Measurements from ENCODE around the gene TMEM243.
"Not testable (repeated sequence)": the region's sequence is repeated elsewhere in the genome, so short reads cannot be mapped to it uniquely, and the experiment has no call there.

The TMEM243 gene

GRCh38 chr7:87203929-87204328, 15.6 kb downstream of the TMEM243 start:
- H3K27me3 ChIP-seq (replicated peaks in 2 of 5; ENCODE audit: control insufficient read depth in 4 of 5, insufficient read depth in 5 of 5, low read length in 4 of 5); POLR2A ChIA-PET; H3K27ac ChIP-seq (ENCODE audit: insufficient read depth in 1 of 2, low read depth in 1 of 2, low read length in 2 of 2, poor library complexity in 1 of 2, severe bottlenecking in 2 of 2); H3K4me1 ChIP-seq (ENCODE audit: control extremely low read depth in 1 of 4, control insufficient read depth in 4 of 4, insufficient read depth in 4 of 4, low read length in 3 of 4); DNase-seq; H3K4me3 ChIP-seq (ENCODE audit: control insufficient read depth in 1 of 7, extremely low read depth in 1 of 7, insufficient read depth in 4 of 7, low read depth in 2 of 7, low read length in 6 of 7): not testable (repeated sequence)
- 100% methylated on average over 1 of the region's 4 CpGs for WGBS (ENCODE audit: insufficient coverage)
- CTCF ChIA-PET = interaction anchor here (1.2 to 1.7 kb wide), 2 partner anchors 9 to 17 kb away, joined by 3 to 5 read pairs; no protein-coding TSS in a partner anchor
- Histone ChIP-seq H3K9me3 (ENCODE audit: control extremely low read depth in 1 of 5, control insufficient read depth in 4 of 5, insufficient read depth in 2 of 5, low read depth in 1 of 5, low read length in 4 of 5) (peaks cover 0 to 30% (median 21%) of the 10 kb centered on the region in 5 experiments), H3K36me3 (ENCODE audit: control insufficient read depth in 4 of 4, insufficient read depth in 4 of 4, low read length in 3 of 4) (peaks cover 5 to 40% (median 20%) of the 10 kb centered on the region in 4 experiments)

DNA sequence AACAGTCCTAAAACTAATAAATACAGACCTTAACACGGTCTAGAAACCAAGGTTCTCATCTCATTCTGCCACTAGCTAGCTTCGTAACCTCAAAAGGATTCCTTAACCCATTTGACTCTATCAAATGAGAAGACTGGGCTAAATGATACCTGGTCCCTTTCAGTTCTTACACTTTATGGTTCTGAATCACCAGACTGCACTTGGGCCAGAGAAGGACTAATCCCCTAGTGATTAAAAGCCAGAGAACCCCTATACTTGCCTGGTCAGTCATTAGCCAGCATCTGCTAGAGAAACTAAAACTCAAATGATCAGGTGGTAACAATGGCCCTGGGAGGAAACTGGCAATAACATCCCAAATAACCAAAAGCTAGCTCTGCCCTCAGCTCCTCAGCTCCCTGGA, 16.8 kb downstream of the TMEM243 start:
- CTCF ChIA-PET = interaction anchor here (1.2 to 1.7 kb wide), 2 partner anchors 10 to 18 kb away, joined by 3 to 5 read pairs; no protein-coding TSS in a partner anchor
- H3K4me3 ChIP-seq (ENCODE audit: control insufficient read depth in 1 of 7, extremely low read depth in 1 of 7, insufficient read depth in 4 of 7, low read depth in 2 of 7, low read length in 6 of 7) = no peak overlapping the region
- H3K9me3 ChIP-seq (ENCODE audit: control extremely low read depth in 1 of 5, control insufficient read depth in 4 of 5, insufficient read depth in 2 of 5, low read depth in 1 of 5, low read length in 4 of 5) = peaks cover 0 to 29% (median 21%) of the 10 kb centered on the region in 5 experiments
- H3K27ac ChIP-seq (ENCODE audit: insufficient read depth in 1 of 2, low read depth in 1 of 2, low read length in 2 of 2, poor library complexity in 1 of 2, severe bottlenecking in 2 of 2) = no peak overlapping the region
- no peak for DNase-seq
- H3K36me3 ChIP-seq (ENCODE audit: control insufficient read depth in 4 of 4, insufficient read depth in 4 of 4, low read length in 3 of 4) = peaks cover 5 to 50% (median 25%) of the 10 kb centered on the region in 4 experiments
- H3K4me1 ChIP-seq (ENCODE audit: control extremely low read depth in 1 of 4, control insufficient read depth in 4 of 4, insufficient read depth in 4 of 4, low read length in 3 of 4) = no peaks in the 10 kb centered on the region
- 100% methylated on average over 2 of the region's 2 CpGs for WGBS (ENCODE audit: insufficient coverage)
- POLR2A ChIA-PET = no interaction called here
- no peaks in the 10 kb centered on the region for H3K27me3 ChIP-seq (replicated peaks in 2 of 5; ENCODE audit: control insufficient read depth in 4 of 5, insufficient read depth in 5 of 5, low read length in 4 of 5)

DNA sequence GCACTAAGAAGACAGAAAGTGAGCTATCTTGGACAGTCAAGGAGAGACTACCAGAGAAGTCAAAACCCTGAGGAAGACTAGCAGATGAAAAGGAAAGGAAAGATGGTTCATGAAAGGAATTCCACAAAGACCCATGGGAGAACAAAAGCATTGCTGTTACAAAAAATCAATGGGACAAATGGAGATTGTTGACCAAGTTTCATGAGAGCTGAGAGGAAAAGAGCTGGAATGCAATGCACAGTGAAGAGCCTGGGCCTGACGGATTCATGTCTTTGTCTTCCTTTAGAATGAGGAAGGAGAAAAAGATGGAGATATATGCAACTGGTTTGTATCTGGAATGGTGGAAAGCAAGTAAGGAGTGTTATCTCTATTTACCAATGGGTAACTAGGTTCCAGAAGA, 17.3 kb downstream of the TMEM243 start:
- ChIA-PET POLR2A (no interaction called here), CTCF (interaction anchor here (0.9 kb wide), 1 partner anchor 11 kb away, joined by 3 read pairs; no protein-coding TSS in a partner anchor)
- Histone ChIP-seq H3K27ac (ENCODE audit: insufficient read depth in 1 of 2, low read depth in 1 of 2, low read length in 2 of 2, poor library complexity in 1 of 2, severe bottlenecking in 2 of 2) (no peak overlapping the region), H3K4me3 (ENCODE audit: control insufficient read depth in 1 of 7, extremely low read depth in 1 of 7, insufficient read depth in 4 of 7, low read depth in 2 of 7, low read length in 6 of 7) (no peak overlapping the region), H3K4me1 (ENCODE audit: control extremely low read depth in 1 of 4, control insufficient read depth in 4 of 4, insufficient read depth in 4 of 4, low read length in 3 of 4) (no peaks in the 10 kb centered on the region), H3K36me3 (ENCODE audit: control insufficient read depth in 4 of 4, insufficient read depth in 4 of 4, low read length in 3 of 4) (peaks cover 6 to 55% (median 26%) of the 10 kb centered on the region in 4 experiments), H3K27me3 (replicated peaks in 2 of 5; ENCODE audit: control insufficient read depth in 4 of 5, insufficient read depth in 5 of 5, low read length in 4 of 5) (no peaks in the 10 kb centered on the region), H3K9me3 (ENCODE audit: control extremely low read depth in 1 of 5, control insufficient read depth in 4 of 5, insufficient read depth in 2 of 5, low read depth in 1 of 5, low read length in 4 of 5) (peaks cover 0 to 27% (median 21%) of the 10 kb centered on the region in 5 experiments)
- no peak for DNase-seq
- 100% methylated on average over 1 of the region's 1 CpG for WGBS (ENCODE audit: insufficient coverage)

DNA sequence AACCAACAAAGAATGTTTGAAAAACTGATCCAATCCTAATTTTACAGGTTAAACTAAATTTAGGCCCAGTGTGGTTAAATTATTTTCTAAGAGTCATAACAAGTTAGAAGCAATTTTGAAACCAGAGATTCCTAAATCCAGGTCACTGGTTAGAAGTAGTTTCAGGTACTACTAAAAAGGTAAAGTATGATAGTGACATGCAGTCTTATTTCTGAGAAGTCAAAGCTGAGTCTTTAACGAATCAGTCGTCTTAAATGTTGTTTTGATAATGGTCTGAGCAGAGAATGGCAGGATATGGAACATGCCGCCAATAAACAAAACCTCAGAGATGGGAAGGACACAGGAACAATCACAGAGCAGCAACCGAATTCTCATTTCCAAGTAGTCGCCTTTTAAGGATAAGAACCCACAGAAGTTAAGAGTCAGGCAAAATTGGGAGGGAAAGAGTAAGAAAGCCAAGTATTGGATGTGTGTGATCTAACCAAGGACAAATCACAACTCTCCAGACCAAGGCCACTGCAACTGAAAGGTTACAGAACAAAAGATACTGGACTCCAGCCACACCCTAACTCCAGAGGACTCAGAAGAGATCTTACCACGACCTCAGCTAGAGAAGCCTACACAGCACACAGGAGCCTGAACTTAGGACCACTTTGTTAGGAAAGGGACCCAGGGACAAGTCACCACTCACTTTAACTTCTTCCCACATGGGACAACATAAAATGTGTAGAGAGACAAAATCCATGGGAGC, 19.7 kb downstream of the TMEM243 start:
- ChIA-PET CTCF (no interaction called here), POLR2A (no interaction called here)
- no peaks in the 10 kb centered on the region for H3K4me1 ChIP-seq (ENCODE audit: control extremely low read depth in 1 of 4, control insufficient read depth in 4 of 4, insufficient read depth in 4 of 4, low read length in 3 of 4)
- H3K27me3 ChIP-seq (replicated peaks in 2 of 5; ENCODE audit: control insufficient read depth in 4 of 5, insufficient read depth in 5 of 5, low read length in 4 of 5) = no peaks in the 10 kb centered on the region
- WGBS (ENCODE audit: insufficient coverage) = 95% methylated on average over 5 of the region's 6 CpGs
- DNase-seq = no peak
- H3K36me3 ChIP-seq (ENCODE audit: control insufficient read depth in 4 of 4, insufficient read depth in 4 of 4, low read length in 3 of 4) = peaks cover 13 to 74% (median 45%) of the 10 kb centered on the region in 4 experiments
- H3K27ac ChIP-seq (ENCODE audit: insufficient read depth in 1 of 2, low read depth in 1 of 2, low read length in 2 of 2, poor library complexity in 1 of 2, severe bottlenecking in 2 of 2) = no peak overlapping the region
- H3K9me3 ChIP-seq (ENCODE audit: control extremely low read depth in 1 of 5, control insufficient read depth in 4 of 5, insufficient read depth in 2 of 5, low read depth in 1 of 5, low read length in 4 of 5) = peaks cover 0 to 13% (median 5%) of the 10 kb centered on the region in 5 experiments
- no peak overlapping the region for H3K4me3 ChIP-seq (ENCODE audit: control insufficient read depth in 1 of 7, extremely low read depth in 1 of 7, insufficient read depth in 4 of 7, low read depth in 2 of 7, low read length in 6 of 7)

- H3K4me1 ChIP-seq (ENCODE audit: control extremely low read depth in 1 of 4, control insufficient read depth in 4 of 4, insufficient read depth in 4 of 4, low read length in 3 of 4) = no peaks in the 10 kb centered on the region
- H3K27me3 ChIP-seq (replicated peaks in 2 of 5; ENCODE audit: control insufficient read depth in 4 of 5, insufficient read depth in 5 of 5, low read length in 4 of 5) = no peaks in the 10 kb centered on the region
- H3K36me3 ChIP-seq (ENCODE audit: control insufficient read depth in 4 of 4, insufficient read depth in 4 of 4, low read length in 3 of 4) = peaks cover 15 to 80% (median 48%) of the 10 kb centered on the region in 4 experiments
- POLR2A ChIA-PET = no interaction called here
- WGBS (ENCODE audit: insufficient coverage) = 100% methylated on average over 1 of the region's 1 CpG
- no peak for DNase-seq
- H3K4me3 ChIP-seq (ENCODE audit: control insufficient read depth in 1 of 7, extremely low read depth in 1 of 7, insufficient read depth in 4 of 7, low read depth in 2 of 7, low read length in 6 of 7) = no peak overlapping the region
- H3K9me3 ChIP-seq (ENCODE audit: control extremely low read depth in 1 of 5, control insufficient read depth in 4 of 5, insufficient read depth in 2 of 5, low read depth in 1 of 5, low read length in 4 of 5) = peaks cover 0 to 9% (median 0%) of the 10 kb centered on the region in 5 experiments
- no peak overlapping the region for H3K27ac ChIP-seq (ENCODE audit: insufficient read depth in 1 of 2, low read depth in 1 of 2, low read length in 2 of 2, poor library complexity in 1 of 2, severe bottlenecking in 2 of 2)
- CTCF ChIA-PET = interaction anchor here (0.9 to 1.6 kb wide), 3 partner anchors 26 to 52 kb away, joined by 3 to 4 read pairs (median 4); no protein-coding TSS in a partner anchor
Observed at GRCh38 chr7:87199241-87199640, 20.3 kb downstream of the TMEM243 start.

DNA sequence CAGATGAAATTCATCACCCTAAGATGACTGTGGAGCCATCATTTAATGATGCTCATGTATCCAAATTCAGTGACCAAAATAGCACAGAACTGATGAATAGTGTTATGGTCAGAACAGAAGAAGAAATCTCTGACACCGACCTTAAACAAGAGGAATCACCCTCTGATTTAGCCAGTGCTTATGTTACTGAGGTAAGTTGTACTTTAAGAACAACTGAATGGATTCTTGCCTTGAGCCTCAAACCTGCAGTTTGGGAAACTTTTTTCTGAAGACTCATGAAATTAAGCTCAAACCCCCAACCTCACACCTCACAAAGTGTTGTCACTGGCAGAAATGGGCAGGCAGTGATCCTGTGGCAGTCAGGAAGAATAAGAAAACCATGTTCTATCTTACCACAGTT, 25.6 kb downstream of the TMEM243 start:
- Histone ChIP-seq H3K4me1 (ENCODE audit: control extremely low read depth in 1 of 4, control insufficient read depth in 4 of 4, insufficient read depth in 4 of 4, low read length in 3 of 4) (no peaks in the 10 kb centered on the region), H3K27ac (ENCODE audit: insufficient read depth in 1 of 2, low read depth in 1 of 2, low read length in 2 of 2, poor library complexity in 1 of 2, severe bottlenecking in 2 of 2) (no peak overlapping the region), H3K9me3 (ENCODE audit: control extremely low read depth in 1 of 5, control insufficient read depth in 4 of 5, insufficient read depth in 2 of 5, low read depth in 1 of 5, low read length in 4 of 5) (no peaks in the 10 kb centered on the region), H3K36me3 (ENCODE audit: control insufficient read depth in 4 of 4, insufficient read depth in 4 of 4, low read length in 3 of 4) (peaks cover 37 to 94% (median 69%) of the 10 kb centered on the region in 4 experiments), H3K4me3 (ENCODE audit: control insufficient read depth in 1 of 7, extremely low read depth in 1 of 7, insufficient read depth in 4 of 7, low read depth in 2 of 7, low read length in 6 of 7) (no peak overlapping the region), H3K27me3 (replicated peaks in 2 of 5; ENCODE audit: control insufficient read depth in 4 of 5, insufficient read depth in 5 of 5, low read length in 4 of 5) (no peaks in the 10 kb centered on the region)
- DNase-seq = no peak
- ChIA-PET CTCF (interaction anchor here (0.7 to 2.4 kb wide), 3 partner anchors 8 to 26 kb away, joined by 3 to 6 read pairs (median 4); partner anchors contain the start of gene TMEM243), POLR2A (interaction anchor here (1.1 kb wide), 1 partner anchor 41 kb away, joined by 3 read pairs; no protein-coding TSS in a partner anchor)
- no CpG with 5 or more reads among the region's 1 CpG for WGBS (ENCODE audit: insufficient coverage)
